Mucosa of stomach (tissue), 1 donor: ENCODE results near the gene MRRF.
A peak's percentile ranks its signal among the peaks of the same experiment; 100 is the strongest.

ENCODE experiments used
- H3K27me3 ChIP-seq: one replicate; pipeline ENCODE4 v1.7.0; 2013; ENCODE audit warnings: mild to moderate bottlenecking, low read length; ENCODE audit not compliant: control insufficient read depth, insufficient read depth
- H3K36me3 ChIP-seq: one replicate; pipeline ENCODE4 v1.7.0; 2013; ENCODE audit warnings: low read length; ENCODE audit not compliant: control insufficient read depth, insufficient read depth
- H3K4me1 ChIP-seq: one replicate; pipeline ENCODE4 v1.7.0; 2013; ENCODE audit warnings: mild to moderate bottlenecking, low read length; ENCODE audit not compliant: control insufficient read depth, insufficient read depth
- H3K4me3 ChIP-seq: one replicate; pipeline ENCODE4 v1.7.0; 2013; ENCODE audit warnings: low read length
- H3K9ac ChIP-seq: one replicate; pipeline ENCODE4 v1.7.0; 2013; ENCODE audit warnings: mild to moderate bottlenecking, low read length, moderate library complexity
- H3K9me3 ChIP-seq: one replicate; pipeline ENCODE4 v1.7.0; 2013; ENCODE audit warnings: mild to moderate bottlenecking, low read length, moderate library complexity; ENCODE audit not compliant: control insufficient read depth
- donor health status: Pancreatic carcinoma.

MRRF gene

DNA sequence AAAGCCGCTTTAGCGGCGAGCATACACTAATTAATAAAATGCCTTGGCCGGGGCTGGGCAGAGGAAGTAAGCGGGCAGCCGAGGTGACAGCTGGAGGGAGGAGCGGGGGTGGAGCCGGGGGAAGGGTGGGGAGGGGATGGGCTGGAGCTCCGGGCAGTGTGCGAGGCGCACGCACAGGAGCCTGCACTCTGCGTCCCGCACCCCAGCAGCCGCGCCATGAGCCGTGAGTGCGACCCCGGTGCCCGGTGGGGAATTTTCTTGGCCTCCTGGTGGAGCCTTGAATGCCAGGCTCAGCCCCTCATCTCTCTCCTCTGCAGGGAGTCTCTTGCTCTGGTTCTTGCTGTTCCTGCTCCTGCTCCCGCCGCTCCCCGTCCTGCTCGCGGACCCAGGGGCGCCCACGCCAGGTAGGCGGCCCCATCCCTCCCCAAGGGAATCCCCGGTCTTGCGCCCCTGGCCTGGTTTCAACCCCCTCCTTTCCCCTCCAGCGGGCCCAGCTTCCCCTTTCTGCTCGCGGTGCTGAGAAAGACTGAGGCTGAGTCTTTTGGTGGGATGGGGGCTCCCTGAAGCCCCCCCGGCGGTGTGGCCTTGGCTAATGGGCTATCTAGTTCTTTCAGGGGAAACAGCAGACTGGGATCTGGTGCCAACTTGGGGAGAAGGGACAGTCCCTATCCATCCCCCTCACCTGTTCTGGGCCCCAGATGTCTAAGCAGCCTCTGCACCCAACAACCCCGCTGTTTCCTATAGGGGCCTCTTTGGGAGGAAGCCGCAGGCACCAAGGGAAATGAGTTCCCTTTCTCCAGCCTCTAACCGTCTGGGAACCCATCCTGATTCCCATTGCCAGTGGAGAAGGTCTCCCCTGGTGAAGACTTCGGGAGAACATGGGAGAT, 106.4 kb downstream of the MRRF start, which contains the start of gene PTGS1:
Gene PTGS1 (plus strand): TSS at position 156 of the 887 bp plus-strand sequence. CDS start 61 bp downstream, at position 217.
- no peaks in the 10 kb centered on the region for H3K36me3 ChIP-seq
- H3K9me3 ChIP-seq = no peaks in the 10 kb centered on the region
- peaks cover 7% of the 10 kb centered on the region for H3K27me3 ChIP-seq
- peak within 1 kb of the TSS; percentile 48 for H3K9ac ChIP-seq
- peak within 1 kb of the TSS; percentile 32 for H3K4me3 ChIP-seq
- H3K4me1 ChIP-seq = peaks cover 24% of the 10 kb centered on the region

DNA sequence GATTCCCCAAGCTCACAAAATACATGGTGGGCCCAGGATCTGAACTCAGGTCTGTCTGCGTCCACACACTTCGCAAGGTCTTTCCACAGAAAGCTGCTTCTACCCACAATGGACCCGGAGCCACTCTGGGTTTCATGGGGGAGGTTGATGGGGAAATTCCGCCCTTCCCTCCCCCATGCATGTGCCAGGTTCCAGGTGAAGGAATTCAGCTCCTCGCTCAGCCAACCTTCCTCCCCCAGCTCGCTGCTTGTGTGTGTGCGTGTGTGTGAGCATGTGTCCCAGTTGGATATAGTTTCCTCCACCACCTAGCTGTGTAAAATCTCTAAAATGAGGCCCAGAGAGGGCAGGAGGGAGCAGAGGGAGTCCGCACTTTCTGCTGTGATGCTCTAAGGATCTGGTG, 107.2 kb downstream of the MRRF start:
- Histone ChIP-seq H3K9me3 (no peaks in the 10 kb centered on the region), H3K36me3 (no peaks in the 10 kb centered on the region), H3K4me1 (peaks cover 31% of the 10 kb centered on the region), H3K4me3 (no peak overlapping the region), H3K9ac (no peak overlapping the region), H3K27me3 (peaks cover 7% of the 10 kb centered on the region)

DNA sequence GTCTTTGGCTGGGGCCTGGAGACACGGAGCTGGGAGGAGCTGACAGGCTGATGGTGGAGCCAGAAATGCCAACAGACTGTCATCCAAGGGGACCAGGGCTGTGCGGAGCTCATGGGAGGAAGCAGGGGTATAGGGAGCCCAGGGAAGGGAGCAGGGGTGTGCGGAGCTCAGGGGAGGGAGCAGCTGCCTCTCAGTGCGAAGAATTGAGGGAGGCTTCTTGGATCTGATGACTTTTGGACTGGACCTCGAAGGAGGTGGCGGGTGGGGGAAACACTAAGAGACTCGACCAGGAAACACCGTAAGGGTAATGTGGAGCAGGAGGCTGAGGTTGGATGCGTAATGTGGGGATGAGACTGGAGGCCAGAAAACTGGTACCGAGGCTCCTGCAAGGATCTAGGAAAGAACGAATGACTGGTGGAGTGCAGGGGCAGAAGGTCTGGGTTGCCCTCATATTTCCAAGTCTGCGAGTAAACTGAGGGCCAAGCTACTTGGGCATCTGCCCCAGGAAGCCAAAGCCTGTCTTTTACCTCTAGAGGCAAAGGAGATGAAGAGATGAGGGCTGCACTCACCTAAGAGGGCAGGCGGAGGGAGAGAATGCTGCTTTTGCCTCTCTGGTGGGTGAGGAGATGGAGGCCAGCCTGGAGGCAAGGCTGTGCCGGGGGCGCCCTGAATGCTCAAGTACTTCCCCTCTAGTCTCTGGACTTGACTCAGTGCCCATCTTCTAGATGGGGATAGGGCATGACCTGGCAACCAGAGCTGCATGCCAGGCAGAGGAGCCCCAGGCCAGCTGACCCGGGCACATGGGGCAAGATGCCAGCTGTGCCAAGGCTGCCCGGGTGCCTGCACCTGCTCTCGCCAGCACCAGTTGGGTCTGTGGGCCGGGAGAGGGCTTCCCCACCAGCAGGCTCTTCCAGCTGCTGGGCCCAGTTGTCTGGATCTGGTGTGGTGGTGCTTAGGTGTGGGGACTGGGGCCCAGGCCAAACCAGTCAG, 108.5 kb downstream of the MRRF start:
- H3K4me1 ChIP-seq = peaks cover 40% of the 10 kb centered on the region
- no peak overlapping the region for H3K9ac ChIP-seq
- H3K36me3 ChIP-seq = no peaks in the 10 kb centered on the region
- no peak overlapping the region for H3K4me3 ChIP-seq
- H3K9me3 ChIP-seq = no peaks in the 10 kb centered on the region
- peaks cover 7% of the 10 kb centered on the region for H3K27me3 ChIP-seq

DNA sequence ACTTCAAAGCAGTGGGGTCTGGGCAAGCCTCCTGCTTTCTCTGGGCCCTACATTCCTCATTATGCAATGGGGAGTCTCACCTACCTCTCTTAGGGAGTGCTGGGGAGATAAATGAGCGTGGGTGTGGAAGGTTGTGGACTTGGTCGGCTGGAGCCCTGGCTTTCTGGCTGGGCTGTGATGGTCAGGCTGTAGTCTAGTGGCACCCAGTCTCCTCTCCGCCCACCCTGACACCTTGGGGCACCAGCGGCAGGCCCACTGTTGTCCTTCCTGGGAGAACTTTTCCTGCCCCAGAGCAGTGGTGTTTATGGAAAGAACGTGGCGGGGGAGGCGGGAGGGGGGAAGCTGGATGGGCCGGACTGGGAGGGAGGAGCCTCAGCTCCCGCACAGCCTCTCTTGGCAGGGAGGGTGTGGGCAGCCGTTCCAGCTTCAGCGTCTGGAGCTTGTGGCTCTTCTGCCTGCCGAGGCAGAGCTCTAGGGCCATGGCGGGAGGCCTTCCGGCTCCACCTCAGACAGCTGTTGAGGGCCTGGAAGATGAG, 110.3 kb downstream of the MRRF start:
- Histone ChIP-seq H3K9me3 (peaks cover 6% of the 10 kb centered on the region), H3K27me3 (peaks cover 7% of the 10 kb centered on the region), H3K9ac (peak overlapping the region; percentile 38), H3K4me3 (no peak overlapping the region), H3K36me3 (no peaks in the 10 kb centered on the region), H3K4me1 (peaks cover 40% of the 10 kb centered on the region)

DNA sequence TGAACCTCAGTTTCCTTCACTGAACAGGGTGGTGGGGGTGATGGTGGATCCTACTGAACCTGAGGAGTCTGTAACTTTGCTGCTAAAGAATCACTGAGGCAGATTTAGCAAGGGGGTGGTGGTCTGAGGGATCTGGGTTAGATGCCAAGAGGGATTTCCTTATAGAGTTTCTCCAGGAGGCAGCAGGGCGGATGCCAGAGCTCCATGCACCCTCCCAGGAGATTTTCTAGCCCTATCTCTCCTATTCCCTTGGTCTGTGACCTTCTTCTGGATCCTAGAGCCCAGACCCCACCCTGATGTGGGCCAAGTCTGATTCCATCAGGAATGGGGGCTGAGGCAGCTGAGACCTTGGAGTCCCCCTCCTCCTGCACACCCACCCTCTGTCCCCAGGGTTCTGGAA, 112.1 kb downstream of the MRRF start:
- H3K36me3 ChIP-seq = no peaks in the 10 kb centered on the region
- no peaks in the 10 kb centered on the region for H3K27me3 ChIP-seq
- peaks cover 6% of the 10 kb centered on the region for H3K9me3 ChIP-seq
- peaks cover 34% of the 10 kb centered on the region for H3K4me1 ChIP-seq
- H3K4me3 ChIP-seq = no peak overlapping the region
- H3K9ac ChIP-seq = no peak overlapping the region

DNA sequence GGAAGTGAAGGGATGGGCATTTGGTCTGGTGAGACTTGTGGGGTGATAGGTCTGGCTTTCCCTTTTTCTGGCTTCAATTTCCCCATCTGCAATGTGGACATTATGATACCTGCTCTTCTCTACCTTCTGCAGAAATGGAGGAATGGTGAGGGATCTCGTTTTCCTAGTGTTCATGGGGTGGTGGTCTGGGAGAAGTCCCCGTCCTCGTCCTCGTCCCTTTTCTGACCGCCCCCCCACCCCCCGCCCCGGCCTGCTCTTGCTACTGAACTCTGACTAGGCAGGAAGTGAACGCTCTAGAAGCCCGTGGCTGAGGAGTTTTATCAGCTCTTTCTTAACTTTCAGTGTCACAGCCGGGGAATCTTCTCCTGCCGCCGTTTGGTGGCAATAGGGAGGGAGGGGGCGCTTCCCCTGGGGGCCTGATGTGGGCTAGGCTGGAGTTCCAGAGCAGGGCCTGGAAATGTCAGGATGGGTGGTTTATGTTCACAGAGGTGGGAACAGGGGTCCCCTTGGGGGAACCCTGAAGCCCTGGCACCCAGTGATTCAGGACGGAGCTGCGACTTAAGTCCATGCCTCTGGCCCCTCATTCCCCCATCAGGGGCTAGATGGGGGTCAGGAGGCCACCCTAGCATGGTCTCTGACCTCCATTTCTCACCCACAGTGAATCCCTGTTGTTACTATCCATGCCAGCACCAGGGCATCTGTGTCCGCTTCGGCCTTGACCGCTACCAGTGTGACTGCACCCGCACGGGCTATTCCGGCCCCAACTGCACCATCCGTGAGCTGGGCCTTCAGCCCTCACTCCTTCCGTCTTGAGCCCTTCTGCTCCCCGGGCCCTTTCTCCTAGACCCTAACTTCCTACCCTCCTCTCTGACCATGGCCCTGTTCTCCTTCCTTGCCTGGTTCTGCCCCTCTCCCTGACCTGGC, 112.8 kb downstream of the MRRF start:
- H3K9ac ChIP-seq = no peak overlapping the region
- H3K4me1 ChIP-seq = peaks cover 34% of the 10 kb centered on the region
- no peaks in the 10 kb centered on the region for H3K36me3 ChIP-seq
- H3K27me3 ChIP-seq = no peaks in the 10 kb centered on the region
- peaks cover 6% of the 10 kb centered on the region for H3K9me3 ChIP-seq
- H3K4me3 ChIP-seq = no peak overlapping the region

DNA sequence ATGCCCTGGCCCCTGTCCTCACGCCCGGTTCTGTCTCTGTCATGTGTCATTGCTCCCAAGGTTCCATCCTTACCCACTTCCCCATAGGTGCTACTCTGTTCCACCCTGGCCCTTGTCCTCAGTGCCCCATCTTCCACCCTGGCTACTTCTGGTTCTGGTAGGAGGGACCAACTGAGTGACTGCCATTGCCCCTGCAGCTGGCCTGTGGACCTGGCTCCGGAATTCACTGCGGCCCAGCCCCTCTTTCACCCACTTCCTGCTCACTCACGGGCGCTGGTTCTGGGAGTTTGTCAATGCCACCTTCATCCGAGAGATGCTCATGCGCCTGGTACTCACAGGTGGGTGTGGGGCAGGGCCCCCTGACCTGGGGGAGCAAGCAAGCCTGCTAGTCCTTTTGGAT, 113.6 kb downstream of the MRRF start:
- no peaks in the 10 kb centered on the region for H3K27me3 ChIP-seq
- H3K36me3 ChIP-seq = no peaks in the 10 kb centered on the region
- H3K9me3 ChIP-seq = peaks cover 6% of the 10 kb centered on the region
- H3K4me1 ChIP-seq = peaks cover 34% of the 10 kb centered on the region
- H3K9ac ChIP-seq = no peak overlapping the region
- H3K4me3 ChIP-seq = no peak overlapping the region

DNA sequence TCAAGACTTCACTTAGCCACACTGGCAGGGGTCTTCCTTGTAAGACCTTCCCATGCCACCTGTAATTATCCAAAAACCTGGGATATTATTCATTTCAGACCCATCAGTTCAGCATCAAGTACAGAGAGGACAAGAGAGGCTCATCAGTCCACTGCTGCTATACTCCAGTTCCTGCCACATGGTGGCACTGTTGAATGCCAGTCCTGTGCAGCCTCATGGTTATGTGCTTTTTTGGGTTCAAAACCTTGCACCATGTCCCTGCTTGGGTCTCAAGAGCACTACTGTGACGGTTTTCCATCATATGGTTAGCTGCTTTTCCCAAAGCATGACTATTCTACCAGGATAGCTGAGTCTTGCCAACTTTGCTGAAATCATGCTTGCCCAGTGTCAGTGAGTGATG, 114.7 kb downstream of the MRRF start:
- Histone ChIP-seq H3K9me3 (peaks cover 6% of the 10 kb centered on the region), H3K27me3 (no peaks in the 10 kb centered on the region), H3K4me3 (no peak overlapping the region), H3K9ac (no peak overlapping the region), H3K4me1 (peaks cover 33% of the 10 kb centered on the region), H3K36me3 (no peaks in the 10 kb centered on the region)

DNA sequence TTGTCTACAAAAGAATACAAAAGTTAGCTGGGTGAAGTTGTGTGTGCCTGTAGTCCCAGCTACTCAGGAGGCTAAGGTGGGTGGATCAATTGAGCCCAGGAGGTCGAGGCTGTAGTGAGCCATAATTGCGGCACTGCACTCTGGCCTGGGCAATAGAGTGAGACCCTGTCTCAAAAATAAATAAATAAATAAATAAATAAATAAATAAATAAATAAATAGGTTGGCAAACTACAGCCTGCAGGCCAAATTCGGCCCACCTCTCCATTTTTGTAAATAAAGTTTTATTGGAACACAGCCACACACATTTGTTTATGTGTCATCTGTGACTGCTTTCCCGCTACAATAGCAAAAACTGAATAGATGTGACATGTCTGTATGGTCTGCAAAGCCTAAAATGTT, 115.6 kb downstream of the MRRF start:
- H3K4me1 ChIP-seq = peaks cover 24% of the 10 kb centered on the region
- peaks cover 6% of the 10 kb centered on the region for H3K9me3 ChIP-seq
- no peak overlapping the region for H3K9ac ChIP-seq
- no peak overlapping the region for H3K4me3 ChIP-seq
- H3K36me3 ChIP-seq = no peaks in the 10 kb centered on the region
- no peaks in the 10 kb centered on the region for H3K27me3 ChIP-seq
